HepG2 (cell line): ENCODE results near the gene CYB561. TPM values are rescaled to one million over a fixed set of nuclear protein-coding genes. Genes with fewer than 3 reads are reported as not detected.
A peak's percentile ranks its signal among the peaks of the same experiment; 100 is the strongest.

Source experiments
- ATAC-seq: fragments of 200-7000 bp; cut with Tn5 transposase; 3 replicates; pipeline ENCODE4 v1.9.1; 2020; ENCODE audit warnings: mild to moderate bottlenecking, moderate library complexity
- BruUV-seq: library from RNA; stranded (reverse); fragments of 400-500 nt; replicated peaks from 2 replicates; lab custom pipeline; 2021; lab: Mats Ljungman, UMichigan
- CTCF ChIA-PET: fragments of 300-600 bp; formaldehyde crosslinking; extraction: SDS; loops from one replicate; lab custom pipeline; 2021; ENCODE audit warnings: low total read pairs, inconsistent platforms, low intra/inter-chr PET ratio; lab: Yijun Ruan, JAX
- POLR2A ChIA-PET: fragments of 350-600 bp; sonication (Branson Sonifier 250); formaldehyde crosslinking; loops from one replicate; lab custom pipeline; 2020; ENCODE audit warnings: antibody characterized with exemption, inconsistent platforms; lab: Yijun Ruan, JAX
- DNase-seq: peaks from one replicate; pipeline ENCODE4 v3.0.0-alpha.2; 2015; ENCODE audit warnings: low spot score
- FAIRE-seq: peaks from 3 replicates; lab custom pipeline; 2011; peaks lifted over from hg19 to GRCh38; lab: Jason Lieb, UNC
- H2AFZ ChIP-seq: one replicate; pipeline ENCODE4 v1.6.1; 2011; ENCODE audit warnings: low read length, inconsistent platforms
- H3K27ac ChIP-seq: fragments of 300-600 bp; 3 replicates; pipeline ENCODE4 v1.8.0; 2011; ENCODE audit warnings: mixed run types, mild to moderate bottlenecking, mixed read lengths, low read length, inconsistent platforms; ENCODE audit not compliant: insufficient read depth; ENCODE audit errors: extremely low read length
- H3K27me3 ChIP-seq, 2 experiments: fragments of 200-600 bp in 1 of 2; 2 replicates in 1 of 2; 3 replicates in 1 of 2; pipeline versions ENCODE4 v1.6.0 to v1.8.0; 2011; ENCODE audit warnings: low read length in 2 of 2, mild to moderate bottlenecking in 2 of 2, moderate library complexity in 2 of 2, inconsistent platforms in 1 of 2; ENCODE audit not compliant: insufficient read depth in 2 of 2, control insufficient read depth in 1 of 2
- H3K36me3 ChIP-seq, 2 experiments: fragments of 200-600 bp in 1 of 2; replicated peaks in 1 of 2; 2 replicates in 1 of 2; 3 replicates in 1 of 2; pipeline versions ENCODE4 v1.5.1 to v1.8.0; 2011; ENCODE audit warnings: low read length in 2 of 2, inconsistent platforms in 1 of 2; ENCODE audit not compliant: insufficient read depth in 2 of 2, control insufficient read depth in 1 of 2
- H3K4me1 ChIP-seq: 2 replicates; pipeline ENCODE4 v1.5.1; 2012; ENCODE audit warnings: low read length, inconsistent platforms; ENCODE audit not compliant: insufficient read depth
- H3K4me2 ChIP-seq: 2 replicates; pipeline ENCODE4 v1.6.0; 2011; ENCODE audit warnings: low read depth, low read length, inconsistent platforms
- H3K4me3 ChIP-seq, 3 experiments: fragments of 200-600 bp in 1 of 3; sonication (generic), shearing (Covaris generic) in 1 of 3; replicated peaks in 1 of 3; 2 replicates each; pipeline ENCODE4 v1.5.1; 2011 to 2016; ENCODE audit warnings: low read length in 3 of 3, inconsistent platforms in 2 of 3, low read depth in 2 of 3, mild to moderate bottlenecking in 2 of 3, control low read depth in 1 of 3, mixed read lengths in 1 of 3; ENCODE audit not compliant: insufficient read depth in 1 of 3
- H3K79me2 ChIP-seq: one replicate; pipeline ENCODE4 v1.6.1; 2011; ENCODE audit warnings: low read length, inconsistent platforms; ENCODE audit not compliant: insufficient read depth
- H3K9ac ChIP-seq: 2 replicates; pipeline ENCODE4 v1.6.0; 2011; ENCODE audit warnings: mild to moderate bottlenecking, low read depth, low read length, inconsistent platforms; ENCODE audit not compliant: insufficient read depth
- H3K9me3 ChIP-seq: 2 replicates; pipeline ENCODE4 v1.5.1; 2012; ENCODE audit warnings: mild to moderate bottlenecking, low read length
- H4K20me1 ChIP-seq: 2 replicates; pipeline ENCODE4 v1.6.0; 2011; ENCODE audit warnings: inconsistent platforms, mild to moderate bottlenecking, low read length, moderate library complexity; ENCODE audit not compliant: insufficient read depth
- BCL6 ChIP-seq: IDR thresholded peaks from 2 replicates; pipeline ENCODE4 v1.6.1; 2016; ENCODE audit warnings: missing genetic modification reagents, missing compliant biosample characterization
- EEA1 ChIP-seq: sonication (generic); formaldehyde crosslinking; IDR thresholded peaks from 2 replicates; pipeline ENCODE4 v1.5.1; 2020; ENCODE audit warnings: mild to moderate bottlenecking, missing genetic modification reagents, borderline replicate concordance
- FOXA3 ChIP-seq: IDR thresholded peaks from 2 replicates; pipeline ENCODE4 v1.6.1; 2016; ENCODE audit warnings: missing genetic modification reagents, missing compliant biosample characterization
- FOXO1 ChIP-seq: sonication (generic); formaldehyde crosslinking; IDR thresholded peaks from 2 replicates; pipeline ENCODE4 v1.4.0; 2020; ENCODE audit warnings: missing genetic modification reagents
- PLRG1 ChIP-seq: fragments of 450-650 bp; conservative IDR thresholded peaks from 2 replicates; pipeline ENCODE4 v1.6.1; 2016
- REPIN1 ChIP-seq: sonication (generic); formaldehyde crosslinking; IDR thresholded peaks from 2 replicates; pipeline ENCODE4 v1.8.0; 2022; ENCODE audit warnings: missing genetic modification reagents, low read depth, mild to moderate bottlenecking, borderline replicate concordance
- SCMH1 ChIP-seq: sonication (generic); formaldehyde crosslinking; IDR thresholded peaks from 2 replicates; pipeline ENCODE4 v1.9.0; 2021; ENCODE audit warnings: missing genetic modification reagents, mild to moderate bottlenecking, borderline replicate concordance
- WGBS: methylation state at CpG from one replicate; pipeline ENCODE4 v1.1.6; 2017; ENCODE audit warnings: low lambda C conversion rate; 5-methylcytosine and 5-hydroxymethylcytosine counted together
- in situ Hi-C: cut with HindIII; loops from 2 replicates; pipeline ENCODE4 v1.10.0; 2017; ENCODE audit warnings: low pct_unique_long_range_greater_than_20kb; ENCODE audit not compliant: extremely low pct_ligation_motif_present
- intact Hi-C: fragments of 100-400 bp; cut with micrococcal nuclease; formaldehyde crosslinking; loops from one replicate; pipeline ENCODE4 v1.10.0; 2022; ENCODE audit not compliant: unreplicated experiment
- polyA plus RNA-seq, 8 experiments: library from polyadenylated mRNA; depleted of rRNA in 3 of 8; stranded (reverse) in 7 of 8; unstranded in 1 of 8; fragments of >200 nt; fragmentation: Illumina TruSeq in 4 of 8; extraction: Trizol in 4 of 8; gene quantifications; 2 replicates each; pipeline versions ENCODE4 v1.2.1 to v1.2.3, GENCODE V29; 2011 to 2016; ENCODE audit warnings: low read depth in 4 of 8, missing spikeins in 1 of 8, mixed read lengths in 1 of 8; ENCODE audit not compliant: insufficient read depth in 1 of 8
- total RNA-seq, 5 experiments: library from RNA; depleted of rRNA; stranded (reverse); fragments of >200 nt; fragmentation: Illumina TruSeq; extraction: Trizol; gene quantifications; 2 replicates each; pipeline ENCODE4 v1.2.3, GENCODE V29; 2016; ENCODE audit warnings: low read depth in 1 of 5
- TF ChIP-seq, protein P1 (sequence below): sonication (generic); formaldehyde crosslinking; IDR thresholded peaks from 2 replicates; pipeline ENCODE4 v1.5.1; 2020; ENCODE audit warnings: missing genetic modification reagents, mild to moderate bottlenecking, borderline replicate concordance

Gene CYB561
- total and polyA plus RNA-seq, 2 of the 13 experiments (the other 11 are each of a cell fraction or from before 2014, with no cell fraction given), result 1.5 to 6.7 TPM

GRCh38 chr17:63431939-63432804 is 13.9 kb downstream of the CYB561 start (continued):
- TF ChIP-seq REPIN1 (CRISPR knock-in tag) (0 out of 2 replicates have a peak, but pooled peaks have one; percentile 37), PLRG1 (no peak), SCMH1 (CRISPR knock-in tag) (no peak), BCL6 (peak; percentile 41; the same call in 1 of the 2 replicates), FOXO1 (peak; percentile 49; the same call in 1 of the 2 replicates)
- TF ChIP-seq, protein P1, sequence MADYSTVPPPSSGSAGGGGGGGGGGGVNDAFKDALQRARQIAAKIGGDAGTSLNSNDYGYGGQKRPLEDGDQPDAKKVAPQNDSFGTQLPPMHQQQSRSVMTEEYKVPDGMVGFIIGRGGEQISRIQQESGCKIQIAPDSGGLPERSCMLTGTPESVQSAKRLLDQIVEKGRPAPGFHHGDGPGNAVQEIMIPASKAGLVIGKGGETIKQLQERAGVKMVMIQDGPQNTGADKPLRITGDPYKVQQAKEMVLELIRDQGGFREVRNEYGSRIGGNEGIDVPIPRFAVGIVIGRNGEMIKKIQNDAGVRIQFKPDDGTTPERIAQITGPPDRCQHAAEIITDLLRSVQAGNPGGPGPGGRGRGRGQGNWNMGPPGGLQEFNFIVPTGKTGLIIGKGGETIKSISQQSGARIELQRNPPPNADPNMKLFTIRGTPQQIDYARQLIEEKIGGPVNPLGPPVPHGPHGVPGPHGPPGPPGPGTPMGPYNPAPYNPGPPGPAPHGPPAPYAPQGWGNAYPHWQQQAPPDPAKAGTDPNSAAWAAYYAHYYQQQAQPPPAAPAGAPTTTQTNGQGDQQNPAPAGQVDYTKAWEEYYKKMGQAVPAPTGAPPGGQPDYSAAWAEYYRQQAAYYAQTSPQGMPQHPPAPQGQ, result 0 out of 2 replicates have a peak, but pooled peaks have one; percentile 37

- peak overlapping the region; percentile 88 for H3K4me2 ChIP-seq
- POLR2A ChIA-PET, result interaction anchor here (0.9 to 2.4 kb wide), 4 partner anchors 89 to 342 kb away, joined by 4 to 11 read pairs (median 4); partner anchors contain the start of genes CCDC47, DDX42 and MAP3K3
- H3K4me1 ChIP-seq, result peaks cover 72% of the 10 kb centered on the region
- BruUV-seq, result no TSS peak
- no peaks in the 10 kb centered on the region for H3K79me2 ChIP-seq
- H3K9ac ChIP-seq, result 0 out of 2 replicates have a peak overlapping the region, but pooled peaks have one; percentile 32
- in situ Hi-C loops, result no loop called here
- ATAC-seq (no peak), FAIRE-seq (no peak), DNase-seq (no peak)
- no peaks in the 10 kb centered on the region for H3K9me3 ChIP-seq
- 60% methylated on average over 7 of the region's 7 CpGs for WGBS
- no peaks in the 10 kb centered on the region for H4K20me1 ChIP-seq
- H3K27me3 ChIP-seq, result peaks cover 0 to 15% of the 10 kb centered on the region in 2 experiments; a peak in 3 of 5 replicates
- intact Hi-C loops, result no loop called here
- CTCF ChIA-PET, result no interaction called here
- TF ChIP-seq EEA1 (CRISPR knock-in tag), result 0 out of 2 replicates have a peak, but pooled peaks have one; percentile 25
- no peak for TF ChIP-seq FOXA3 (CRISPR knock-in tag)
- peak overlapping the region in 2 of 3 experiments; percentile 39 to 62; a peak in 1 of 6 replicates for H3K4me3 ChIP-seq
- H3K27ac ChIP-seq, result peak overlapping the region; percentile 63
- peak overlapping the region; percentile 43 for H2AFZ ChIP-seq
- H3K36me3 ChIP-seq, result no peaks in the 10 kb centered on the region
Measured at GRCh38 chr17:63431618-63431938, 14.5 kb downstream of the CYB561 start.
